PC-3 (cell line): Measurements from ENCODE around the gene KIR3DL1.
"Not testable (repeated sequence)": the region's sequence is repeated elsewhere in the genome, so short reads cannot be mapped to it uniquely, and the experiment has no call there.

Source experiments
- CTCF ChIP-seq: fragments of 300-600 bp; sonication (generic); conservative IDR thresholded peaks from 2 replicates; pipeline ENCODE4 v1.5.1; 2017; ENCODE audit warnings: antibody characterized with exemption, low read depth, mild to moderate bottlenecking, low read length
- EZH2 ChIP-seq: fragments of 300-600 bp; sonication (generic); IDR thresholded peaks from one replicate; pipeline ENCODE4 v1.6.1; 2017; ENCODE audit warnings: antibody characterized with exemption, mild to moderate bottlenecking, low read length; ENCODE audit not compliant: unreplicated experiment
- EZH2phosphoT487 ChIP-seq: fragments of 300-600 bp; sonication (generic); IDR thresholded peaks from 2 replicates; pipeline ENCODE4 v1.6.1; 2018; ENCODE audit warnings: mild to moderate bottlenecking, antibody characterized with exemption, low read length, borderline replicate concordance

GRCh38 chr19:54782916-54783315 is 33.4 kb upstream of the KIR3DL1 start:
- TF ChIP-seq CTCF, EZH2, EZH2phosphoT487: not testable (repeated sequence)
